ENCODE measurements around the gene POU2AF2. TPM values are rescaled to one million over a fixed set of nuclear protein-coding genes. Genes with fewer than 3 reads are reported as not detected.

The POU2AF2 gene, protein sequence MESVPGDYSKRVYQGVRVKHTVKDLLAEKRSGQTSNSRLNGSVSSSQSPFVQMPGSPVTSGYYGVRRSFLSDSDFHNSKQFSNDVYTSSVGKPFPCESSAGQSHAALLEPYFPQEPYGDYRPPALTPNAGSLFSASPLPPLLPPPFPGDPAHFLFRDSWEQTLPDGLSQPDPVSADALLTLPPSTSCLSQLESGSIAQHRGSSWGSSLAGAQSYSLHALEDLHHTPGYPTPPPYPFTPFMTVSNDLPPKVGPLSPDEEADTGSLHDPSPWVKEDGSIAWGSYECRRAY
- not detected in 2 replicates for total RNA-seq (2014; rRNA removed; shearing (Covaris generic); ENCODE audit: low replicate concordance)

DNA sequence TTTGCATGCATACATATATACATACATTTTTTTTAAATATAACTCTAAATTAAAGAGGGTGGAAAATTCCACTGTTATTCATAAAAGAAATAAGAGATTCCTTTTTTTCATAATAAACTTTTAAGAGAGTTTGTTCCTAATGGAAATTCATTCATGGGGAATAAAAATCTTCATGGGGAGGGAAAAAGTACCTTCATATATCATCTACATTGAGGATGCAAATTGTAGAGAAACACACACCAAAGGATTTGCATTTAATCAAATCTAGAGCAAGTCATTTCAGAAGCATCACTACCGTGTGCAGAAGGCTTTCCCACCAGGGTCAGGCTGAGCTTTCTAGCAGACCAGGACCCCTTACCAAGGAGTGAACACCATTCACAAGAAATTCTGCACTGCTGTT is at the start of gene POU2AF2:
POU2AF2 (plus strand) TSS at position 301 of the 400 bp plus-strand sequence. CDS start 129 bp downstream, outside the sequence.
- Histone ChIP-seq H3K9me2 (replicated peaks; ENCODE audit: insufficient read depth, low read length) (no peaks in the 10 kb centered on the region), H3K36me3 (ENCODE audit: insufficient read depth, low read length) (no peaks in the 10 kb centered on the region), H3K9me3 (ENCODE audit: low read length) (no peaks in the 10 kb centered on the region), H3K27me3 (ENCODE audit: low read length) (peaks cover 5% of the 10 kb centered on the region; the same call in 1 of the 2 replicates), H3K79me2 (ENCODE audit: low read length) (no peaks in the 10 kb centered on the region), H3K9ac (ENCODE audit: low read length) (no peak within 1 kb of the TSS), H4K20me1 (ENCODE audit: insufficient read depth, low read depth, low read length) (no peaks in the 10 kb centered on the region), H3K4me3 (ENCODE audit: low read length) (no peak within 1 kb of the TSS), H3K4me1 (ENCODE audit: low read length) (peaks cover 9% of the 10 kb centered on the region), H3K4me2 (ENCODE audit: low read depth, low read length, poor library complexity, severe bottlenecking) (no peak within 1 kb of the TSS), H2AFZ (ENCODE audit: low read length) (no peak within 1 kb of the TSS), H3K27ac (ENCODE audit: low read length) (no peak within 1 kb of the TSS)
- peak; percentile 67 for DNase-seq

- no peaks in the 10 kb centered on the region for H3K9me3 ChIP-seq (ENCODE audit: low read length)
- no peak overlapping the region for H2AFZ ChIP-seq (ENCODE audit: low read length)
These were observed 45.5 kb upstream of the POU2AF2 start for GRCh38 chr11:111200010-111200534.

GRCh38 chr11:111204211-111204610 is 41.3 kb upstream of the POU2AF2 start:
- Histone ChIP-seq H3K36me3 (ENCODE audit: insufficient read depth, low read length) (no peaks in the 10 kb centered on the region), H4K20me1 (ENCODE audit: insufficient read depth, low read depth, low read length) (no peaks in the 10 kb centered on the region; the same call in 1 of the 2 replicates), H3K4me2 (ENCODE audit: low read depth, low read length, poor library complexity, severe bottlenecking) (no peak overlapping the region), H3K27me3 (ENCODE audit: low read length) (peaks cover 5% of the 10 kb centered on the region; the same call in 1 of the 2 replicates), H2AFZ (ENCODE audit: low read length) (no peak overlapping the region), H3K4me1 (ENCODE audit: low read length) (peaks cover 23% of the 10 kb centered on the region), H3K27ac (ENCODE audit: low read length) (no peak overlapping the region), H3K9me3 (ENCODE audit: low read length) (no peaks in the 10 kb centered on the region), H3K79me2 (ENCODE audit: low read length) (no peaks in the 10 kb centered on the region), H3K4me3 (ENCODE audit: low read length) (no peak overlapping the region), H3K9me2 (replicated peaks; ENCODE audit: insufficient read depth, low read length) (no peaks in the 10 kb centered on the region), H3K9ac (ENCODE audit: low read length) (no peak overlapping the region)
- no peak for DNase-seq

More at GRCh38 chr11:111200010-111200534, 45.5 kb upstream of the POU2AF2 start:
- no peaks in the 10 kb centered on the region for H3K9me2 ChIP-seq (replicated peaks; ENCODE audit: insufficient read depth, low read length)
- H3K4me2 ChIP-seq (ENCODE audit: low read depth, low read length, poor library complexity, severe bottlenecking), result peak overlapping the region; percentile 4
- H3K4me1 ChIP-seq (ENCODE audit: low read length), result peaks cover 13% of the 10 kb centered on the region
- no peak overlapping the region for H3K27ac ChIP-seq (ENCODE audit: low read length)
- H3K9ac ChIP-seq (ENCODE audit: low read length), result no peak overlapping the region
- peak; percentile 72 for DNase-seq
- H3K79me2 ChIP-seq (ENCODE audit: low read length), result no peaks in the 10 kb centered on the region
- peaks cover 7% of the 10 kb centered on the region; the same call in 1 of the 2 replicates for H3K27me3 ChIP-seq (ENCODE audit: low read length)
- no peaks in the 10 kb centered on the region for H3K36me3 ChIP-seq (ENCODE audit: insufficient read depth, low read length)
- no peak overlapping the region for H3K4me3 ChIP-seq (ENCODE audit: low read length)
- H4K20me1 ChIP-seq (ENCODE audit: insufficient read depth, low read depth, low read length), result no peaks in the 10 kb centered on the region

- no peaks in the 10 kb centered on the region for H3K36me3 ChIP-seq (ENCODE audit: insufficient read depth, low read length)
- peaks cover 10% of the 10 kb centered on the region for H3K4me1 ChIP-seq (ENCODE audit: low read length)
- no peak overlapping the region for H3K9ac ChIP-seq (ENCODE audit: low read length)
- no peaks in the 10 kb centered on the region for H3K79me2 ChIP-seq (ENCODE audit: low read length)
- peak overlapping the region; percentile 6 for H3K4me2 ChIP-seq (ENCODE audit: low read depth, low read length, poor library complexity, severe bottlenecking)
- H2AFZ ChIP-seq (ENCODE audit: low read length), result no peak overlapping the region
- H4K20me1 ChIP-seq (ENCODE audit: insufficient read depth, low read depth, low read length), result no peaks in the 10 kb centered on the region; the same call in 1 of the 2 replicates
- no peaks in the 10 kb centered on the region for H3K9me2 ChIP-seq (replicated peaks; ENCODE audit: insufficient read depth, low read length)
- peak; percentile 74 for DNase-seq
- H3K9me3 ChIP-seq (ENCODE audit: low read length), result no peaks in the 10 kb centered on the region
- peaks cover 5% of the 10 kb centered on the region; the same call in 1 of the 2 replicates for H3K27me3 ChIP-seq (ENCODE audit: low read length)
- no peak overlapping the region for H3K27ac ChIP-seq (ENCODE audit: low read length)
- no peak overlapping the region for H3K4me3 ChIP-seq (ENCODE audit: low read length)
These were observed 39.7 kb upstream of the POU2AF2 start for GRCh38 chr11:111205632-111206385.

GRCh38 chr11:111206472-111206871 is 39.1 kb upstream of the POU2AF2 start:
- H3K9me2 ChIP-seq (replicated peaks; ENCODE audit: insufficient read depth, low read length), result no peaks in the 10 kb centered on the region
- no peaks in the 10 kb centered on the region; the same call in 1 of the 2 replicates for H4K20me1 ChIP-seq (ENCODE audit: insufficient read depth, low read depth, low read length)
- H3K4me1 ChIP-seq (ENCODE audit: low read length), result peaks cover 10% of the 10 kb centered on the region
- H2AFZ ChIP-seq (ENCODE audit: low read length), result no peak overlapping the region
- H3K9ac ChIP-seq (ENCODE audit: low read length), result no peak overlapping the region
- H3K36me3 ChIP-seq (ENCODE audit: insufficient read depth, low read length), result no peaks in the 10 kb centered on the region
- H3K79me2 ChIP-seq (ENCODE audit: low read length), result no peaks in the 10 kb centered on the region
- H3K4me2 ChIP-seq (ENCODE audit: low read depth, low read length, poor library complexity, severe bottlenecking), result no peak overlapping the region
- no peaks in the 10 kb centered on the region for H3K9me3 ChIP-seq (ENCODE audit: low read length)
- no peak overlapping the region for H3K4me3 ChIP-seq (ENCODE audit: low read length)
- DNase-seq, result no peak
- peaks cover 5% of the 10 kb centered on the region; the same call in 1 of the 2 replicates for H3K27me3 ChIP-seq (ENCODE audit: low read length)
- no peak overlapping the region for H3K27ac ChIP-seq (ENCODE audit: low read length)

DNA sequence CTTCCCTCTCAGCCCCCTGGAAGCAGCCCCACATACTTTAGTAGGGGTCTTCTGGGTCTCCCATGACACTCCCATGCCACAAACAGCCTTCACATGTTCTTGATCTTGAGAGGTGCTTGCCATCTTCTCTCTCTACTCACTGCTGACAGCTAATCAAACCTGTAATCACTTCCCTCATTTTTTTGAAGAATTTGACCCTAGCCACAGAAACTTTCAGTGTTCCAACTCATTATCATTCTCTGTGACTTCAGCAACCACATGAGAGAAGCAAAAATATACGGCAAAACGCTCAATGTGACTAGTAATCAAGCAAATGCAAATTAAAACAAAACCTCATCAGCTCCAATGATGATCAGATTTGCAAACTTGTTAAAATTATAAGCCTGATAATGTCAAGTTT is 38.3 kb upstream of the POU2AF2 start:
- no peak overlapping the region for H3K4me2 ChIP-seq (ENCODE audit: low read depth, low read length, poor library complexity, severe bottlenecking)
- peaks cover 10% of the 10 kb centered on the region for H3K4me1 ChIP-seq (ENCODE audit: low read length)
- H3K4me3 ChIP-seq (ENCODE audit: low read length), result no peak overlapping the region
- no peaks in the 10 kb centered on the region for H3K9me2 ChIP-seq (replicated peaks; ENCODE audit: insufficient read depth, low read length)
- no peak overlapping the region for H3K27ac ChIP-seq (ENCODE audit: low read length)
- H3K79me2 ChIP-seq (ENCODE audit: low read length), result no peaks in the 10 kb centered on the region
- H4K20me1 ChIP-seq (ENCODE audit: insufficient read depth, low read depth, low read length), result no peaks in the 10 kb centered on the region; the same call in 1 of the 2 replicates
- no peaks in the 10 kb centered on the region for H3K9me3 ChIP-seq (ENCODE audit: low read length)
- no peak overlapping the region for H2AFZ ChIP-seq (ENCODE audit: low read length)
- peaks cover 5% of the 10 kb centered on the region; the same call in 1 of the 2 replicates for H3K27me3 ChIP-seq (ENCODE audit: low read length)
- H3K36me3 ChIP-seq (ENCODE audit: insufficient read depth, low read length), result no peaks in the 10 kb centered on the region
- H3K9ac ChIP-seq (ENCODE audit: low read length), result no peak overlapping the region
- no peak for DNase-seq

DNA sequence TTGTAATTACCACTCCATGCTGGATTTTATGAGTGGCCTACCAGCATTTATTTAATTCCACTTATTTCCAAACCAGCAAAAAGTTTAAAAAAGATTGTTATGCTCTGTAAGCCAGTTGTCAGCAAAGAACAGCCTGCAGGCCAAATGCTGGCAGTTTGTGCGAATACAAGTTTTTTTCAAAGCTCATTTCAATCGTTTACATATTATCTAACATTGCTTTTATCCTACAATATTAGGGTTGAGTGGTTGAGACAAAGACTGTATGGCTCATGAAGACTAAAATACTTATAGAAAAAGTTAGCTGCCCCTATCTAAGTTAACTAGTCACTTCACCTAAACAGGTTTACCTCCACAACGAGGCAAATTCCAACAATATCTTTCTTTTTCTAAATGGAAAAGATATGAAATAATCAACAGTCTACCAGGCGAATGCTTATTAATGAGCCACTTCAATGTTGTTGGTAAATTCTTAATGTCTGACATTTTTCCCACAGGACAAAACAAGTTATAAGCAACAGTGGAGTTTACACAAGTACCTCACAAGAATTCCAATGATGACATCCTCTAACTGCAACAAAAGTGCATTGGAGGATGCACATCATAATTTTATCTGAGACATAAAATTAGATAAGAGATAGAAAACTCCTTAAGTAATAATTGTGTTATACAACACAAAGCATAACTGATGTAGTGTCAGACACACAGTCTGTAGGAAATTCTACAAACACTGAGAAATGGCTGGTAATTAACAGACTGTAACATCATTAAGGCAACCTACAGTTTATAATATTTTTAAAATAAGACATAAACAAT is 35.8 kb upstream of the POU2AF2 start:
- Histone ChIP-seq H3K36me3 (ENCODE audit: insufficient read depth, low read length) (no peaks in the 10 kb centered on the region), H3K9ac (ENCODE audit: low read length) (no peak overlapping the region), H3K27me3 (ENCODE audit: low read length) (peaks cover 5% of the 10 kb centered on the region; the same call in 1 of the 2 replicates), H3K27ac (ENCODE audit: low read length) (no peak overlapping the region), H3K9me3 (ENCODE audit: low read length) (no peaks in the 10 kb centered on the region), H3K79me2 (ENCODE audit: low read length) (no peaks in the 10 kb centered on the region), H2AFZ (ENCODE audit: low read length) (no peak overlapping the region), H4K20me1 (ENCODE audit: insufficient read depth, low read depth, low read length) (no peaks in the 10 kb centered on the region; the same call in 1 of the 2 replicates), H3K4me3 (ENCODE audit: low read length) (no peak overlapping the region), H3K9me2 (replicated peaks; ENCODE audit: insufficient read depth, low read length) (no peaks in the 10 kb centered on the region), H3K4me2 (ENCODE audit: low read depth, low read length, poor library complexity, severe bottlenecking) (no peak overlapping the region), H3K4me1 (ENCODE audit: low read length) (peaks cover 10% of the 10 kb centered on the region)
- DNase-seq, result no peak

Data from Karpas-422 (cell line).